ENCODE measurements around the gene MTCP1. TPM values are rescaled to one million over a fixed set of nuclear protein-coding genes. Genes with fewer than 3 reads are reported as not detected.

The MTCP1 gene
- total and polyA plus RNA-seq, 2 donors (not counting 3 experiments of a cell fraction or from before 2014, with no cell fraction given): 1.8 to 15.8 TPM

GRCh38 chrX:155027509-155028066 lies 43.3 kb downstream of the MTCP1 start:
- TF ChIP-seq MAX (IDR thresholded peaks at IDR 0.05; ENCODE audit: insufficient read depth, insufficient read length) (no peak), GATA2 (IDR thresholded peaks at IDR 0.05; ENCODE audit: insufficient read depth, insufficient read length, low read depth, low read length) (no peak), CTCF (IDR thresholded peaks at IDR 0.05; ENCODE audit: extremely low read depth in 1 of 2, insufficient read depth in 1 of 2, low read depth in 1 of 2, low read length in 2 of 2) (no peak), POLR2AphosphoS5 (IDR thresholded peaks at IDR 0.05; ENCODE audit: insufficient read depth, low read depth, low read length) (no peak), JUN (IDR thresholded peaks at IDR 0.05; ENCODE audit: borderline replicate concordance, insufficient read depth, insufficient read length, low read depth) (no peak), MYC (IDR thresholded peaks at IDR 0.05; ENCODE audit: low read depth, low read length) (no peak), EZH2 (IDR thresholded peaks at IDR 0.05; ENCODE audit: borderline replicate concordance, low read depth, low read length, severe bottlenecking) (no peak), POLR2A (IDR thresholded peaks at IDR 0.05; ENCODE audit: low read depth, low read length) (no peak), FOS (IDR thresholded peaks at IDR 0.05; ENCODE audit: borderline replicate concordance, insufficient read depth, low read length) (no peak)
- TSS peak; percentile 62 for BruUV-seq (replicated peaks)
- H3K27ac ChIP-seq (ENCODE audit: insufficient read depth, low read depth, low read length): peak overlapping the region; percentile 96
- FAIRE-seq (no peak), DNase-seq (ENCODE audit: low read depth, low spot score) (peak; percentile 44)
- H3K4me3 ChIP-seq (replicated peaks in 1 of 3; ENCODE audit: insufficient read depth in 1 of 3, low read depth in 1 of 3, low read length in 3 of 3): peak overlapping the region; percentile 61 to 96 (median 82)
- no peaks in the 10 kb centered on the region for H3K9me1 ChIP-seq (replicated peaks; ENCODE audit: control insufficient read depth, extremely low read depth, insufficient read depth, low read length)
- no peaks in the 10 kb centered on the region for H4K20me1 ChIP-seq (replicated peaks; ENCODE audit: control insufficient read depth, extremely low read depth, insufficient read depth, low read length)
- H3K9me3 ChIP-seq (replicated peaks; ENCODE audit: control insufficient read depth, insufficient read depth, low read length): no peaks in the 10 kb centered on the region
- H3K9ac ChIP-seq (replicated peaks; ENCODE audit: extremely low read depth, insufficient read depth, low read length): peak overlapping the region; percentile 95
- no peaks in the 10 kb centered on the region for H3K4me1 ChIP-seq (ENCODE audit: control insufficient read depth, extremely low read depth, insufficient read depth, low read length)
- H3K79me2 ChIP-seq (ENCODE audit: control insufficient read depth, insufficient read depth, low read length): peaks cover 10% of the 10 kb centered on the region
- H3K4me2 ChIP-seq (ENCODE audit: insufficient read depth, low read length): peak overlapping the region; percentile 91
- intact Hi-C loops (cut with micrococcal nuclease) (loop anchor here (2.0 to 5.0 kb wide), 2 partner anchors 47 to 190 kb away; partner anchors contain the start of gene VBP1), dilution Hi-C loops (cut with MboI; ENCODE audit: extremely low pct_ligation_motif_present, low sequenced_read_pairs) (no loop called here)
- H3K36me3 ChIP-seq (ENCODE audit: control insufficient read depth in 2 of 2, extremely low read depth in 1 of 2, insufficient read depth in 2 of 2, low read length in 2 of 2): no peaks in the 10 kb centered on the region
- ChIA-PET POLR2A (no interaction called here), CTCF (interaction anchor here (1.4 to 1.5 kb wide), 2 partner anchors 21 to 189 kb away, joined by 5 to 8 read pairs; partner anchors contain the start of gene VBP1)
- no peaks in the 10 kb centered on the region for H3K27me3 ChIP-seq (ENCODE audit: control insufficient read depth in 2 of 2, insufficient read depth in 2 of 2, low read length in 2 of 2)
- H2AFZ ChIP-seq (ENCODE audit: low read depth, low read length): peak overlapping the region; percentile 57

Data from endothelial cell of umbilical vein (primary cell).